Liver (tissue), 9 donors: Measurements from ENCODE around the gene FCGBP. TPM values are rescaled to one million over a fixed set of nuclear protein-coding genes. Genes with fewer than 3 reads are reported as not detected.
"Not testable (repeated sequence)": the region's sequence is repeated elsewhere in the genome, so short reads cannot be mapped to it uniquely, and the experiment has no call there.

Source experiments
- DNase-seq: peaks from one replicate; pipeline ENCODE4 v3.0.0-alpha.2; 2017; ENCODE audit warnings: low spot score
- H3K27ac ChIP-seq, 2 donors: one replicate each; pipeline ENCODE4 v1.7.0; 2013; ENCODE audit warnings: inconsistent platforms in 2 of 2, low read length in 2 of 2, control low read depth in 1 of 2, low read depth in 1 of 2, mild to moderate bottlenecking in 1 of 2
- H3K27me3 ChIP-seq, 4 donors: one replicate each; pipeline versions ENCODE4 v1.6.1 to v1.7.0; 2013; ENCODE audit warnings: low read length in 3 of 4, inconsistent platforms in 1 of 4, mild to moderate bottlenecking in 1 of 4, moderate library complexity in 1 of 4; ENCODE audit not compliant: control insufficient read depth in 4 of 4, insufficient read depth in 4 of 4
- H3K36me3 ChIP-seq, 4 donors: one replicate each; pipeline versions ENCODE4 v1.6.1 to v1.7.0; 2013; ENCODE audit warnings: low read length in 3 of 4, mild to moderate bottlenecking in 3 of 4, low read depth in 1 of 4, moderate library complexity in 1 of 4; ENCODE audit not compliant: control insufficient read depth in 4 of 4, insufficient read depth in 3 of 4
- H3K4me1 ChIP-seq, 4 donors: one replicate each; pipeline versions ENCODE4 v1.6.1 to v1.7.0; 2013; ENCODE audit warnings: low read length in 3 of 4, mild to moderate bottlenecking in 3 of 4, moderate library complexity in 1 of 4; ENCODE audit not compliant: control insufficient read depth in 4 of 4, insufficient read depth in 4 of 4
- H3K4me3 ChIP-seq, 3 donors: one replicate each; pipeline versions ENCODE4 v1.6.1 to v1.7.0; 2013; ENCODE audit warnings: low read length in 3 of 3, control low read depth in 1 of 3, low read depth in 1 of 3, mild to moderate bottlenecking in 1 of 3
- H3K9ac ChIP-seq, 2 donors: one replicate each; pipeline ENCODE4 v1.7.0; 2013; ENCODE audit warnings: low read length in 2 of 2, mild to moderate bottlenecking in 2 of 2, moderate library complexity in 2 of 2, control low read depth in 1 of 2, low read depth in 1 of 2
- H3K9me3 ChIP-seq, 4 donors: one replicate each; pipeline versions ENCODE4 v1.6.1 to v1.7.0; 2013; ENCODE audit warnings: low read length in 3 of 4; ENCODE audit not compliant: control insufficient read depth in 4 of 4
- CTCF ChIP-seq: fragments of 150-350 bp; IDR thresholded peaks from 2 replicates; pipeline ENCODE4 v1.5.1; 2017; ENCODE audit warnings: improper control_type of control experiment, low read depth, low read length; ENCODE audit not compliant: missing input control
- RAD21 ChIP-seq, 2 donors: IDR thresholded peaks; 2 replicates each; pipeline ENCODE4 v1.6.1; 2016; ENCODE audit warnings: antibody characterized with exemption in 2 of 2, mild to moderate bottlenecking in 2 of 2
- WGBS: extraction: QIAGEN DNeasy Blood & Tissue Kit; methylation state at CpG from one replicate; pipeline ENCODE4 v1.1.7; 2013; 5-methylcytosine and 5-hydroxymethylcytosine counted together
- polyA plus RNA-seq, 2 donors: library from polyadenylated mRNA; stranded (reverse) in 1 of 2; unstranded in 1 of 2; fragments of 200-250 nt in 1 of 2; fragments of >200 nt in 1 of 2; fragmentation: Nextera tagmentation in 1 of 2; extraction: Ambion mirVana in 1 of 2; gene quantifications; one replicate each; pipeline versions ENCODE4 v1.2.1 to v1.2.3, GENCODE V29; 2013 to 2015
- total RNA-seq, 2 donors: library from RNA; depleted of rRNA; stranded (reverse); fragments of >200 nt; gene quantifications; one replicate each; pipeline ENCODE4 v1.2.3, GENCODE V29; 2014
- donor health status: healthy.
- donor health status: healthy.
- donor health status: healthy.
- donor health status: healthy.
- donor health status: healthy.

The FCGBP gene
- total and polyA plus RNA-seq, 4 donors: 0.08 to 32.9 (median 0.95) TPM

DNA sequence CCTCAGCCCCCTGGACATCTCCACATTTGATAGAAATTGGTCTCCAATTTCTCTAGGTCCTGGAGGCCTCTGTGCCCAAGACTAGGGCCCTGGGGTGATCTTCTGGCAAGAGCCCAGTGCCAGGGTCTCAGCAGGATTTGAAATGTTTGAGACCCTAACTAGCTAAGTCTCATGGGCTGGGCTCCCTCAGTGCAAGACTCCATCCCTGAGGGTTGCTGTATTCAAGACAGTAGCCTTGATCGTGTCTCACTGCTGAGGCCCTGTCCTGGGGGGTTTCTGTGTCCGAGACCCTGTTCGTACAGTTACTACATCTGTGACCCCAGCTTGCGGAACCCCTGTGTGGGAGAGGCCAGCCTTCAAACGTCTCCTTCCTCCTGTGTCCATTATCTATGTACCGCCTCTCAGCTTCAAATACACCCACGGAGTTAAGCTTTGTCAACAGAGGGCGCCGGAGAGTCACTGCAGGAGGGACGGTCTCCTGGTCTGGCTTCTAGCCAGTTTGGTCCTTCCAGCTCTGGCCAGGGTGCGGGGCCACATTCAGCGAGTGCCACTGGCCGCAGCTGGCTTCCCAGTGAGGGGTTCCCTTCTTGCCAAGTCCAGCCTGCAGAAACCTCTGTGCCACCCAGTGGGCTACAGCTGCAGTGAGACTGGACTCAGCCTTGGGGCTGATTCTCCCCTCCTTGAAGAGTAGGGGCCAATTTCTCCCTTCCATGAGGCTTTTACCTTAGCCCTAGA lies 36.8 kb downstream of the FCGBP start:
- not testable (repeated sequence) for H3K4me1 ChIP-seq, DNase-seq, H3K36me3 ChIP-seq, H3K9ac ChIP-seq, H3K9me3 ChIP-seq, H3K27ac ChIP-seq, H3K27me3 ChIP-seq, H3K4me3 ChIP-seq
- TF ChIP-seq RAD21 (IDR thresholded peaks at IDR 0.05) (peak; percentile 44 to 63), CTCF (peak; percentile 25)
- 8% methylated on average over 13 of the region's 13 CpGs for WGBS

GRCh38 chr19:39895096-39895495 lies 39.3 kb downstream of the FCGBP start:
- H3K27me3 ChIP-seq, H3K36me3 ChIP-seq, H3K9ac ChIP-seq, H3K27ac ChIP-seq, H3K4me1 ChIP-seq, DNase-seq, H3K9me3 ChIP-seq, H3K4me3 ChIP-seq: not testable (repeated sequence)
- WGBS: 93% methylated on average over 11 of the region's 11 CpGs

DNA sequence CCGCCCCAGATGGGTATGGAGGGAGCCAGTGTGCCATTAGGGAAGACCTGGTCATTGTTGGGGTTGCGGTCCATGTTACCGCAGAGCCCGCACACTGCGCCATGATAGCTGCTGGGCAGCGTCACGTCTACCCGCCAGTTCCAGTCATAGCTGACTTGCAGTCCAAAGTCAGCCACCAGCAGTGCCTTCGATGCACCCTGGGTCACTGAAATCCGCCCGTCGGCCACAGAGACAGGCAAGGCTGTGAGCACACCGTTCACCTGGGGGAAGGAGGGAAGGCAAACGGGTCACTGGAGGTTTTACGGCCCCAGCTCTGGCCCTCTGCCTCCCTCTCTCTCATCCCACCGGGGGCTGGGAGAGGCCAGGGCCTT lies 40.2 kb downstream of the FCGBP start:
- not testable (repeated sequence) for H3K9me3 ChIP-seq, H3K27ac ChIP-seq, H3K4me1 ChIP-seq, DNase-seq, H3K4me3 ChIP-seq, H3K27me3 ChIP-seq, H3K9ac ChIP-seq, H3K36me3 ChIP-seq
- WGBS: 91% methylated on average over 13 of the region's 16 CpGs

- H3K9me3 ChIP-seq, H3K9ac ChIP-seq, H3K36me3 ChIP-seq, H3K4me3 ChIP-seq, DNase-seq, H3K27ac ChIP-seq, H3K27me3 ChIP-seq, H3K4me1 ChIP-seq: not testable (repeated sequence)
- 86% methylated on average over 24 of the region's 29 CpGs for WGBS
These were observed 40.8 kb downstream of the FCGBP start for GRCh38 chr19:39893366-39894235.

DNA sequence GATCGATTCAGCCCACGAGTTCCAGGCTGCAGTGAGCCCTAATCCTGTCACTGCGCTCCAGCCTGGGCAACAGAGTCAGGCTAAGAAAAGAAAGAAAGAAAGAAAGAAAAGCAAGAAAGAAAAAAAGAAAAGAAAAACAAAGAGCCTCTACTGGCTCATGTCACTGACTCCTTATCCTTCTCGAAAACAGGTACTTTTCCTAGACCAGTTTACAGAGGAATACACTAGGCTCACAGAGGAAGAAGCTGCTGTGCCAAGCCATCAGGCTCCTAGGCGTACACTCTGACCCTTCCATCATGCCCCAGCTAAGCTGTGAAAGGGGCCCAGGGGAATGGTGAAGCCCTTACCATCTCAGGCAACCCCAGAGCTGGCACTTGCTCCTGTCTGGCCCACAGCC lies 41.9 kb downstream of the FCGBP start:
- H3K4me3 ChIP-seq, H3K9me3 ChIP-seq, H3K27ac ChIP-seq, DNase-seq, H3K4me1 ChIP-seq, H3K9ac ChIP-seq, H3K36me3 ChIP-seq, H3K27me3 ChIP-seq: not testable (repeated sequence)
- 81% methylated on average over 5 of the region's 5 CpGs for WGBS

DNA sequence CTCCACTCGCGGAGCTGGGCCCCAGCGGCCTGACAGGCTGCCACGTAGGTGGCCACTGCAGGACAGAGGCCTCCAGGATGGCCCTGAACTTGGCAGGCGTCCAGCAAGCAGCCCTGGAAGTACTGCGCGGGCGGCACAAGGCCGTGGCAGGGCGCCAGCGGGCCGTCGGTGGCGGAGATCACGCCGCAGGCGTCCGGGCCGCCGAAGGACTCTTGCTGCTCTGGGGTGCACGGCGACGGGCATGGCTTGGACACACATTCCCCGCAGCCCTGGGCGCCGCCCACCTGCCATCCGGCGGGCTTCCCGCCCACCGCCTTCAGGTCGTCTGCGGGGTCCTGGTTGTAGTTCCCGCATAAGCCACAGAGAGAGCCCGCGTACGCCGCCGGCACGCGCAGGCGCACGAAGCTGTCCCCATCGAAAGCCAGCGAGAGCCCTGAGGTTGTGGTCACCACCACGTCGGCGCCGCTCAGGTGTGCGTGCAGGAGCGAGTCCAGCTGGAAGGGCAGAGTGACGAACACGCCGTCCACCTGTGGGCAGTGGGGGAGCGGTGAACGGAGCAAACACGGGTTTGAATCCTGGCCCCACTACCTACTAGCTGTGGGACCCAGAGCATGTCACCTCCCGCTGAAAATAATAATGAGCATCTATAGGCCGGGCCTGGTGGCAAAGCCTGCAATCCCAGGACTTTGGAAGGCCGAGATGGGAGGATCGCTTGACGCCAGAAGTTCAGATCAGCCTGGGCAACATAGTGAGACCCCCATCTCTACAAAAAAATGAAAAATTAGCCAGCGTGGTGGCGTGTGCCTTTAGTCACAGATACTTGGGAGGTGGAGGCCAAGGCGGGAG lies 42.6 kb downstream of the FCGBP start:
- H3K27me3 ChIP-seq, H3K9me3 ChIP-seq, H3K27ac ChIP-seq, H3K9ac ChIP-seq, H3K36me3 ChIP-seq, H3K4me3 ChIP-seq, H3K4me1 ChIP-seq: not testable (repeated sequence)
- 65% methylated on average over 64 of the region's 64 CpGs for WGBS
- peak; percentile 44 for DNase-seq
